ENCODE measurements around the gene ZNF503. TPM values are rescaled to one million over a fixed set of nuclear protein-coding genes. Genes with fewer than 3 reads are reported as not detected.

ZNF503 gene
- polyA plus RNA-seq, 2 of the 4 experiments (the other 2 are of a cell fraction) = 0.54 to 12.8 TPM

DNA sequence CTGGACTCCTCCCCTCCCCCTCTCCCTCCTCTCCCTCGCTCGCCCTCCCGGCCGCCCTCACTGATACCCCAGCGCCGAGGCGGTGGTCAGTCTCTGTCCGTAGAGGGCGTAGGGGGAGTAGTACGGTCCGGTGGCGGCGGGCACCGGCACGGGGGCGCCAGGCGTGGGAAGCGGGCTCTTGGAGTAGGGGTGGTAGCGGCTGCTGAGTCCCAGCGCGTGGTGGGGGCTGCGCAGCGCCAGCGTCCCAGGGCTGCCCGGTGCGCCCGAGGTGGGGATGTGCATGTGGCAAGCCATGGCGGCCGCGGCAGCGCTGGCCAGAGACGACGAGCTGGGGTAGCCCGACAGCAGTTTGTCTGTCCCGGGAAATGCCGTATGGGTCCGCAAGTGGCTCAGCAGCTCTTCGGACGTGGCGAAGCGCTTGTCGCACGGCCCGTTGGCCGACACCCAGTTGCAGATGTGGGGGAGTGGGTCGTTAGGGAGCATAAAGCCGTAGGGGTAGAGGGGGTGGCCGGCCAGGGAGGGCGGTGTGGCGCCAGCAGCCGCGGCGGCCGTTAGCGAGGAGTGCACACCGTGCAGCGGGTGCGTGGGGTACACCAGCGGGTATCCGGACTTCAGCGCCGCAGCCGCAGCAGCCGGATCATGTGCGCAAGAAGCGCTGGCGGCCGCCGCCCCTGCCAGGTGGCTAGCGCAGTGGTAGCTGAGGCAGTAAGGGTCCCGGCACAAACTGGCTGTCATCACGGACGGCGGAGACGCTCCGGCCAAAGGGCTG is 2.7 kb downstream of the ZNF503 start:
- H3K4me3 ChIP-seq = no peak overlapping the region; the same call in 2 of the 3 replicates
- no peaks in the 10 kb centered on the region for H3K9me3 ChIP-seq
- CTCF ChIA-PET = interaction anchor here (0.8 to 5.7 kb wide), 14 partner anchors 14 to 905 kb away, joined by 3 to 83 read pairs (median 4); no protein-coding TSS in a partner anchor
- no peak for ATAC-seq
- H3K4me1 ChIP-seq = peaks cover 9% of the 10 kb centered on the region
- peak overlapping the region; percentile 98 for H3K4me2 ChIP-seq
- FAIRE-seq = no peak
- TF ChIP-seq NR3C1 (IDR thresholded peaks at IDR 0.05) (no peak), CHD2 (IDR thresholded peaks at IDR 0.05; ENCODE audit: low read length, partially characterized antibody) (no peak), BHLHE40 (IDR thresholded peaks at IDR 0.05; ENCODE audit: low read depth, low read length) (no peak), ZFP36 (IDR thresholded peaks at IDR 0.05; ENCODE audit: borderline replicate concordance, partially characterized antibody) (no peak), KDM1A (IDR thresholded peaks at IDR 0.05; ENCODE audit: low read depth) (no peak), CBX2 (IDR thresholded peaks at IDR 0.05; ENCODE audit: borderline replicate concordance, low read depth) (no peak), HOXA7 (CRISPR knock-in tag; IDR thresholded peaks at IDR 0.05) (no peak), CBX8 (IDR thresholded peaks at IDR 0.05) (no peak), KDM5A (IDR thresholded peaks at IDR 0.05) (no peak), RFX5 (IDR thresholded peaks at IDR 0.05) (no peak), RARB (CRISPR knock-in tag; IDR thresholded peaks at IDR 0.05) (no peak), HOXB13 (CRISPR knock-in tag; IDR thresholded peaks at IDR 0.05; ENCODE audit: low read depth) (no peak)
- TF ChIP-seq, protein P1, sequence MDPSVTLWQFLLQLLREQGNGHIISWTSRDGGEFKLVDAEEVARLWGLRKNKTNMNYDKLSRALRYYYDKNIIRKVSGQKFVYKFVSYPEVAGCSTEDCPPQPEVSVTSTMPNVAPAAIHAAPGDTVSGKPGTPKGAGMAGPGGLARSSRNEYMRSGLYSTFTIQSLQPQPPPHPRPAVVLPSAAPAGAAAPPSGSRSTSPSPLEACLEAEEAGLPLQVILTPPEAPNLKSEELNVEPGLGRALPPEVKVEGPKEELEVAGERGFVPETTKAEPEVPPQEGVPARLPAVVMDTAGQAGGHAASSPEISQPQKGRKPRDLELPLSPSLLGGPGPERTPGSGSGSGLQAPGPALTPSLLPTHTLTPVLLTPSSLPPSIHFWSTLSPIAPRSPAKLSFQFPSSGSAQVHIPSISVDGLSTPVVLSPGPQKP (IDR thresholded peaks at IDR 0.05; ENCODE audit: low read depth, low read length) = no peak
- H3K27ac ChIP-seq = peak overlapping the region in 1 of 2 experiments; percentile 98; a peak in 3 of 6 replicates
- no peak for DNase-seq (ENCODE audit: low read depth in 1 of 2, low spot score in 1 of 2)
- POLR2A ChIA-PET = no interaction called here
- 95% methylated on average over 59 of the region's 76 CpGs for WGBS (ENCODE audit: missing lambda C conversion rate)

GRCh38 chr10:75398200-75398691 is 3.3 kb downstream of the ZNF503 start:
- FAIRE-seq = no peak
- no peak overlapping the region for H3K27ac ChIP-seq
- no peak for DNase-seq (ENCODE audit: low read depth in 1 of 2, low spot score in 1 of 2)

GRCh38 chr10:75397496-75398199 is 3.9 kb downstream of the ZNF503 start:
- WGBS (ENCODE audit: missing lambda C conversion rate) = 91% methylated on average over 19 of the region's 19 CpGs
- ChIA-PET CTCF (interaction anchor here (0.9 to 5.7 kb wide), 3 partner anchors 13 to 638 kb away, joined by 3 to 83 read pairs (median 38); no protein-coding TSS in a partner anchor), POLR2A (no interaction called here)
- Histone ChIP-seq H3K4me3 (no peak overlapping the region), H3K27ac (no peak overlapping the region), H3K9me3 (no peaks in the 10 kb centered on the region), H3K4me2 (no peak overlapping the region), H3K4me1 (peaks cover 8% of the 10 kb centered on the region; the same call in 2 of the 3 replicates)
- ATAC-seq = no peak
- DNase-seq (ENCODE audit: low read depth in 1 of 2, low spot score in 1 of 2) = no peak
- no peak for FAIRE-seq
- TF ChIP-seq CBX2 (IDR thresholded peaks at IDR 0.05; ENCODE audit: borderline replicate concordance, low read depth) (no peak), HEYL (CRISPR knock-in tag; IDR thresholded peaks at IDR 0.05) (no peak), JUN (IDR thresholded peaks at IDR 0.05) (no peak), HOXB13 (CRISPR knock-in tag; IDR thresholded peaks at IDR 0.05; ENCODE audit: low read depth) (no peak), ZC3H11A (IDR thresholded peaks at IDR 0.05) (no peak)

More at GRCh38 chr10:75398200-75398691, 3.3 kb downstream of the ZNF503 start:
- H3K4me2 ChIP-seq = no peak overlapping the region
- no peak overlapping the region for H3K4me3 ChIP-seq
- no peak for ATAC-seq
- ChIA-PET POLR2A (no interaction called here), CTCF (interaction anchor here (0.9 to 5.7 kb wide), 4 partner anchors 14 to 638 kb away, joined by 3 to 83 read pairs (median 20); no protein-coding TSS in a partner anchor)
- peaks cover 8% of the 10 kb centered on the region; the same call in 2 of the 3 replicates for H3K4me1 ChIP-seq
- H3K9me3 ChIP-seq = no peaks in the 10 kb centered on the region
- WGBS (ENCODE audit: missing lambda C conversion rate) = 89% methylated on average over 17 of the region's 17 CpGs
- no peak for TF ChIP-seq CBX2 (IDR thresholded peaks at IDR 0.05; ENCODE audit: borderline replicate concordance, low read depth)

All from A549 (cell line).